Fibroblast of lung (primary cell): ENCODE data around the gene F2RL1. TPM values are rescaled to one million over a fixed set of nuclear protein-coding genes. Genes with fewer than 3 reads are reported as not detected.

ENCODE experiments used
- DNase-seq, 2 donors: peaks; one replicate each; pipeline versions ENCODE4 v3.0.0 to v3.0.0-alpha.2; 2010; ENCODE audit warnings: low read depth in 2 of 2
- H2AFZ ChIP-seq: 2 replicates; pipeline ENCODE4 v1.5.1; 2012; ENCODE audit warnings: low read length, control low read depth, inconsistent platforms
- H3K27ac ChIP-seq: 2 replicates; pipeline ENCODE4 v1.5.1; 2011; ENCODE audit warnings: low read length, control low read depth; ENCODE audit not compliant: insufficient read depth
- H3K27me3 ChIP-seq: 2 replicates; pipeline ENCODE4 v1.5.1; 2011; ENCODE audit warnings: mild to moderate bottlenecking, low read length; ENCODE audit not compliant: control insufficient read depth, insufficient read depth
- H3K36me3 ChIP-seq: 2 replicates; pipeline ENCODE4 v1.5.1; 2011; ENCODE audit warnings: low read length; ENCODE audit not compliant: control insufficient read depth, insufficient read depth
- H3K4me1 ChIP-seq: 2 replicates; pipeline ENCODE4 v1.5.1; 2011; ENCODE audit warnings: low read length; ENCODE audit not compliant: control insufficient read depth, insufficient read depth; ENCODE audit errors: extremely low read depth
- H3K4me2 ChIP-seq: 2 replicates; pipeline ENCODE4 v1.5.1; 2011; ENCODE audit warnings: low read length, control low read depth; ENCODE audit not compliant: insufficient read depth; ENCODE audit errors: extremely low read depth
- H3K4me3 ChIP-seq, 4 experiments: fragments of 200-600 bp in 1 of 4; sonication (generic) in 1 of 4; replicated peaks in 1 of 4; 2 replicates each; pipeline ENCODE4 v1.5.1; 2011 to 2016; ENCODE audit warnings: low read length in 4 of 4, low read depth in 3 of 4, mild to moderate bottlenecking in 3 of 4, control low read depth in 2 of 4, inconsistent platforms in 1 of 4, mixed read lengths in 1 of 4; ENCODE audit not compliant: insufficient read depth in 1 of 4; ENCODE audit errors: control extremely low read depth in 1 of 4
- H3K79me2 ChIP-seq: 2 replicates; pipeline ENCODE4 v1.5.1; 2012; ENCODE audit warnings: mild to moderate bottlenecking, low read length, inconsistent platforms; ENCODE audit not compliant: control insufficient read depth, insufficient read depth
- H3K9ac ChIP-seq: 2 replicates; pipeline ENCODE4 v1.5.1; 2011; ENCODE audit warnings: mild to moderate bottlenecking, low read length, control low read depth; ENCODE audit not compliant: insufficient read depth
- H3K9me3 ChIP-seq: 2 replicates; pipeline ENCODE4 v1.5.1; 2012; ENCODE audit warnings: low read depth, low read length; ENCODE audit not compliant: control insufficient read depth, insufficient read depth
- H4K20me1 ChIP-seq: 2 replicates; pipeline ENCODE4 v1.5.1; 2011; ENCODE audit warnings: low read length; ENCODE audit not compliant: control insufficient read depth, insufficient read depth; ENCODE audit errors: extremely low read depth
- CTCF ChIP-seq, 2 donors: IDR thresholded peaks in 1 of 2; conservative IDR thresholded peaks in 1 of 2; 1 replicate in 1 of 2; 2 replicates in 1 of 2; pipeline ENCODE4 v1.5.1; 2011 to 2012; ENCODE audit warnings: low read length in 2 of 2, control low read depth in 1 of 2, inconsistent platforms in 1 of 2, low read depth in 1 of 2, mild to moderate bottlenecking in 1 of 2
- EZH2 ChIP-seq: IDR thresholded peaks from 2 replicates; pipeline ENCODE4 v1.5.1; 2012; ENCODE audit warnings: low read length, control low read depth, mild to moderate bottlenecking; ENCODE audit errors: missing control alignments
- polyA plus RNA-seq, 2 donors: library from polyadenylated mRNA; depleted of rRNA in 1 of 2; stranded (reverse) in 1 of 2; unstranded in 1 of 2; fragments of >200 nt; gene quantifications; 2 replicates each; pipeline ENCODE4 v1.2.1, GENCODE V29; 2011 to 2012; ENCODE audit warnings: missing spikeins in 1 of 2
- total RNA-seq: library from RNA; depleted of rRNA; stranded (reverse); fragments of >200 nt; gene quantifications from 2 replicates; pipeline ENCODE4 v1.2.1, GENCODE V29; 2014

Gene F2RL1
- total and polyA plus RNA-seq, 2 donors (not counting 1 experiment from before 2014, with no cell fraction given): 12.4 to 25.1 TPM

GRCh38 chr5:76831110-76831452 lies 12.3 kb downstream of the F2RL1 start:
- Histone ChIP-seq H2AFZ (no peak overlapping the region), H3K4me1 (no peaks in the 10 kb centered on the region), H3K27ac (no peak overlapping the region), H3K79me2 (no peaks in the 10 kb centered on the region), H3K9me3 (no peaks in the 10 kb centered on the region), H3K36me3 (peaks cover 1% of the 10 kb centered on the region), H3K4me2 (no peak overlapping the region), H3K27me3 (no peaks in the 10 kb centered on the region), H3K4me3 (no peak overlapping the region), H3K9ac (no peak overlapping the region), H4K20me1 (no peaks in the 10 kb centered on the region)
- TF ChIP-seq CTCF (conservative IDR thresholded peaks at IDR 0.05 in 1 of 2, IDR thresholded peaks at IDR 0.05 in 1 of 2; ENCODE audit: low read depth in 1 of 2, low read length in 2 of 2): no peak
- no peak for TF ChIP-seq EZH2
- DNase-seq: peak in 1 of 2 donors; percentile 96

- Histone ChIP-seq H3K4me2 (no peak overlapping the region), H3K9me3 (no peaks in the 10 kb centered on the region), H3K4me3 (no peak overlapping the region), H2AFZ (no peak overlapping the region), H3K36me3 (peaks cover 1% of the 10 kb centered on the region), H3K27me3 (no peaks in the 10 kb centered on the region), H4K20me1 (no peaks in the 10 kb centered on the region), H3K9ac (no peak overlapping the region), H3K4me1 (no peaks in the 10 kb centered on the region), H3K79me2 (no peaks in the 10 kb centered on the region), H3K27ac (no peak overlapping the region)
- TF ChIP-seq EZH2 (no peak), CTCF (conservative IDR thresholded peaks at IDR 0.05 in 1 of 2, IDR thresholded peaks at IDR 0.05 in 1 of 2; ENCODE audit: low read depth in 1 of 2, low read length in 2 of 2) (peak in 1 of 2 donors; percentile 39)
- peak; percentile 25 to 39 for DNase-seq
Observed at GRCh38 chr5:76836181-76836580, 17.4 kb downstream of the F2RL1 start.

- no peak for TF ChIP-seq CTCF (conservative IDR thresholded peaks at IDR 0.05 in 1 of 2, IDR thresholded peaks at IDR 0.05 in 1 of 2; ENCODE audit: low read depth in 1 of 2, low read length in 2 of 2)
- TF ChIP-seq EZH2: no peak
- no peaks in the 10 kb centered on the region for H3K9me3 ChIP-seq
- H2AFZ ChIP-seq: no peak overlapping the region
- H3K4me2 ChIP-seq: no peak overlapping the region
- H3K9ac ChIP-seq: no peak overlapping the region
- no peak overlapping the region for H3K27ac ChIP-seq
- H3K4me1 ChIP-seq: no peaks in the 10 kb centered on the region
- peaks cover 1% of the 10 kb centered on the region for H3K36me3 ChIP-seq
- DNase-seq: peak in 1 of 2 donors; percentile 10
- H3K27me3 ChIP-seq: no peaks in the 10 kb centered on the region
- no peaks in the 10 kb centered on the region for H3K79me2 ChIP-seq
- no peak overlapping the region for H3K4me3 ChIP-seq
- H4K20me1 ChIP-seq: no peaks in the 10 kb centered on the region
Observed at GRCh38 chr5:76836585-76836984, 17.8 kb downstream of the F2RL1 start.
